ENCODE measurements around the gene CHMP1B. TPM values are rescaled to one million over a fixed set of nuclear protein-coding genes. Genes with fewer than 3 reads are reported as not detected.

CHMP1B gene
- total RNA-seq, 2 donors from 2014 or later = 54.5 to 95.0 TPM

GRCh38 chr18:11861583-11862288, 10.5 kb downstream of the CHMP1B start:
- ATAC-seq (no peak), DNase-seq (no peak)
- intact Hi-C loops (cut with DNase I, micrococcal nuclease) = no loop called here

- ATAC-seq = no peak
- intact Hi-C loops (cut with DNase I, micrococcal nuclease) = no loop called here
These were observed 11.4 kb downstream of the CHMP1B start for GRCh38 chr18:11862468-11863137.

GRCh38 chr18:11864471-11864870, 13.3 kb downstream of the CHMP1B start:
- ATAC-seq (no peak), DNase-seq (no peak)
- intact Hi-C loops (cut with DNase I, micrococcal nuclease) = no loop called here

More at GRCh38 chr18:11862468-11863137, 11.4 kb downstream of the CHMP1B start:
- no peak for DNase-seq

GRCh38 chr18:11865071-11865470, 13.9 kb downstream of the CHMP1B start:
- intact Hi-C loops (cut with DNase I, micrococcal nuclease) = no loop called here
- ATAC-seq (no peak), DNase-seq (no peak)

GRCh38 chr18:11866329-11866728, 15.1 kb downstream of the CHMP1B start:
- DNase-seq = no peak
- no peak for ATAC-seq
- intact Hi-C loops (cut with DNase I, micrococcal nuclease) = no loop called here

- ATAC-seq = no peak
- DNase-seq = no peak
- intact Hi-C loops (cut with DNase I, micrococcal nuclease) = no loop called here
These were observed 15.6 kb downstream of the CHMP1B start for GRCh38 chr18:11866764-11867163.

GRCh38 chr18:11868230-11868629, 17.0 kb downstream of the CHMP1B start:
- intact Hi-C loops (cut with DNase I, micrococcal nuclease) = no loop called here
- no peak for DNase-seq
- no peak for ATAC-seq

GRCh38 chr18:11871501-11871900, 20.3 kb downstream of the CHMP1B start:
- intact Hi-C loops (cut with DNase I, micrococcal nuclease) = no loop called here
- ATAC-seq (no peak), DNase-seq (no peak)

GRCh38 chr18:11872479-11873136, 21.4 kb downstream of the CHMP1B start:
- intact Hi-C loops (cut with DNase I, micrococcal nuclease) = no loop called here
- DNase-seq (no peak), ATAC-seq (peak; percentile 97)

- ATAC-seq (no peak), DNase-seq (no peak)
- intact Hi-C loops (cut with DNase I, micrococcal nuclease) = no loop called here
These were observed 22.6 kb downstream of the CHMP1B start for GRCh38 chr18:11873670-11874340.

GRCh38 chr18:11874676-11875075, 23.5 kb downstream of the CHMP1B start:
- no peak for ATAC-seq
- intact Hi-C loops (cut with DNase I, micrococcal nuclease) = no loop called here

GRCh38 chr18:11877497-11878135, 26.4 kb downstream of the CHMP1B start:
- ATAC-seq = no peak
- intact Hi-C loops (cut with DNase I, micrococcal nuclease) = no loop called here
- no peak for DNase-seq

More at GRCh38 chr18:11874676-11875075, 23.5 kb downstream of the CHMP1B start:
- DNase-seq = no peak

- intact Hi-C loops (cut with DNase I, micrococcal nuclease) = no loop called here
- ATAC-seq = no peak
- no peak for DNase-seq
These were observed 29.5 kb downstream of the CHMP1B start for GRCh38 chr18:11880586-11881304.

- ATAC-seq (no peak), DNase-seq (no peak)
- intact Hi-C loops (cut with DNase I, micrococcal nuclease) = no loop called here
These were observed 31.4 kb downstream of the CHMP1B start for GRCh38 chr18:11882636-11883035.

- intact Hi-C loops (cut with DNase I, micrococcal nuclease) = no loop called here
- DNase-seq (no peak), ATAC-seq (no peak)
These were observed 31.9 kb downstream of the CHMP1B start for GRCh38 chr18:11883153-11883552.

GRCh38 chr18:11884396-11885030, 33.3 kb downstream of the CHMP1B start:
- intact Hi-C loops (cut with DNase I, micrococcal nuclease) = no loop called here
- no peak for ATAC-seq
- DNase-seq = no peak

GRCh38 chr18:11885278-11885947, 34.2 kb downstream of the CHMP1B start:
- peak; percentile 84 for ATAC-seq
- peak; percentile 57 to 73 for DNase-seq
- intact Hi-C loops (cut with DNase I, micrococcal nuclease) = no loop called here

All from left colon (tissue), 2 donors.